Measurements from ENCODE around the gene SERPINA1.

DNA sequence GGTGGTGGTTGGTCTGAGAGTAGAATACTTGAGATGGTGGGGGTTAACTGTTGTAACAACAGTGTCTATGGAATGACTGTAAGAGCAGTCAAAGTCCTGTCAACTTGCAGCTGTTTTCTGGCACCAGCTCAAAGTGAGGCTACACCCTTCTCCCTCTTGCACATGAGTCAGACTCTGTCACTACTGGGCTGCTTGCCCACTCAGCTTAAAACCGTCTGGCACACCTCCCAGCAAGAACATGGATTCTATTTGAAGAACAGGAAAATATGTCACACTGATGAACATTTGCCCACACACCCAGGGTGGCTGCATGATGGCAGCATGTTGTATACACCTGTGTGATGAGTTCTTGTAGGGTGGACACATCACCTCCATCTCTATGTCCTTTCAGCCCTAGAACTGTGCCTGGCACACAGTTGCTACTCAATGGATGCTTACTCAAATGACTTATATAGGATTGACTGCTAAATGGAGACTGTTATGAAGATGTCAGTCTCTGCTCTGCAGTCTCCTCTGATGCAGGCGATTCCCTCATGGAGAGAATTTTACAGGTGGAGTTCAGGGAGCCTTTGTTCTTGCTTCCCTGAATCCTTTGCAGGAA is 46.0 kb downstream of the SERPINA1 start:
- TF ChIP-seq POLR2A (IDR thresholded peaks at IDR 0.05) (no peak), EP300 (IDR thresholded peaks at IDR 0.05) (no peak)
- TF ChIP-seq, protein P1, sequence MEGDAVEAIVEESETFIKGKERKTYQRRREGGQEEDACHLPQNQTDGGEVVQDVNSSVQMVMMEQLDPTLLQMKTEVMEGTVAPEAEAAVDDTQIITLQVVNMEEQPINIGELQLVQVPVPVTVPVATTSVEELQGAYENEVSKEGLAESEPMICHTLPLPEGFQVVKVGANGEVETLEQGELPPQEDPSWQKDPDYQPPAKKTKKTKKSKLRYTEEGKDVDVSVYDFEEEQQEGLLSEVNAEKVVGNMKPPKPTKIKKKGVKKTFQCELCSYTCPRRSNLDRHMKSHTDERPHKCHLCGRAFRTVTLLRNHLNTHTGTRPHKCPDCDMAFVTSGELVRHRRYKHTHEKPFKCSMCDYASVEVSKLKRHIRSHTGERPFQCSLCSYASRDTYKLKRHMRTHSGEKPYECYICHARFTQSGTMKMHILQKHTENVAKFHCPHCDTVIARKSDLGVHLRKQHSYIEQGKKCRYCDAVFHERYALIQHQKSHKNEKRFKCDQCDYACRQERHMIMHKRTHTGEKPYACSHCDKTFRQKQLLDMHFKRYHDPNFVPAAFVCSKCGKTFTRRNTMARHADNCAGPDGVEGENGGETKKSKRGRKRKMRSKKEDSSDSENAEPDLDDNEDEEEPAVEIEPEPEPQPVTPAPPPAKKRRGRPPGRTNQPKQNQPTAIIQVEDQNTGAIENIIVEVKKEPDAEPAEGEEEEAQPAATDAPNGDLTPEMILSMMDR (IDR thresholded peaks at IDR 0.05): no peak

All from sigmoid colon (tissue), 4 donors.